ENCODE results near the gene XBP1.
"Not testable (repeated sequence)": the region's sequence is repeated elsewhere in the genome, so short reads cannot be mapped to it uniquely, and the experiment has no call there.

The XBP1 gene

GRCh38 chr22:28800308-28801041 is at the start of gene XBP1:
XBP1 (minus strand) TSS chr22:28800569.
- peak; percentile 93 for DNase-seq

GRCh38 chr22:28846994-28847393 is 46.6 kb upstream of the XBP1 start:
- DNase-seq = no peak

- DNase-seq = not testable (repeated sequence)
These were observed 43.9 kb upstream of the XBP1 start for GRCh38 chr22:28844277-28844676.

GRCh38 chr22:28843633-28844032 is 43.3 kb upstream of the XBP1 start:
- DNase-seq = no peak

GRCh38 chr22:28841111-28841510 is 40.7 kb upstream of the XBP1 start:
- no peak for DNase-seq

- no peak for DNase-seq
These were observed 38.6 kb upstream of the XBP1 start for GRCh38 chr22:28838971-28839370.

GRCh38 chr22:28837640-28838039 is 37.3 kb upstream of the XBP1 start:
- DNase-seq = no peak

GRCh38 chr22:28835630-28836189 is 35.3 kb upstream of the XBP1 start:
- no peak for DNase-seq

- DNase-seq = peak; percentile 43
These were observed 33.0 kb upstream of the XBP1 start for GRCh38 chr22:28833276-28833923.

GRCh38 chr22:28832731-28833130 is 32.4 kb upstream of the XBP1 start:
- DNase-seq = no peak

- no peak for DNase-seq
These were observed 31.0 kb upstream of the XBP1 start for GRCh38 chr22:28831140-28832072.

- no peak for DNase-seq
These were observed 30.1 kb upstream of the XBP1 start for GRCh38 chr22:28830441-28830840.

GRCh38 chr22:28829358-28830181 is 29.2 kb upstream of the XBP1 start:
- peak; percentile 79 for DNase-seq

- no peak for DNase-seq
These were observed 26.6 kb upstream of the XBP1 start for GRCh38 chr22:28826921-28827320.

- DNase-seq = not testable (repeated sequence)
These were observed 26.1 kb upstream of the XBP1 start for GRCh38 chr22:28826430-28826829.

GRCh38 chr22:28824455-28824854 is 24.1 kb upstream of the XBP1 start:
- not testable (repeated sequence) for DNase-seq

GRCh38 chr22:28822930-28823551 is 22.7 kb upstream of the XBP1 start:
- DNase-seq = peak; percentile 31

- no peak for DNase-seq
These were observed 21.1 kb upstream of the XBP1 start for GRCh38 chr22:28821452-28821851.

GRCh38 chr22:28820885-28821284 is 20.5 kb upstream of the XBP1 start:
- DNase-seq = no peak

- no peak for DNase-seq
These were observed 19.1 kb upstream of the XBP1 start for GRCh38 chr22:28819253-28820096.

Data from activated CD4-positive, alpha-beta T cell treated with anti-CD3 and anti-CD28 coated beads, Interleukin-2, amount 50 U/mL, for 16 hours (primary cell).